ENCODE results near the gene CHRNA3. TPM values are rescaled to one million over a fixed set of nuclear protein-coding genes. Genes with fewer than 3 reads are reported as not detected.
"Not testable (repeated sequence)": the region's sequence is repeated elsewhere in the genome, so short reads cannot be mapped to it uniquely, and the experiment has no call there.

The CHRNA3 gene
- total and polyA plus RNA-seq, 7 donors = 0.01 to 0.17 (median 0.05) TPM; not detected in 3

DNA sequence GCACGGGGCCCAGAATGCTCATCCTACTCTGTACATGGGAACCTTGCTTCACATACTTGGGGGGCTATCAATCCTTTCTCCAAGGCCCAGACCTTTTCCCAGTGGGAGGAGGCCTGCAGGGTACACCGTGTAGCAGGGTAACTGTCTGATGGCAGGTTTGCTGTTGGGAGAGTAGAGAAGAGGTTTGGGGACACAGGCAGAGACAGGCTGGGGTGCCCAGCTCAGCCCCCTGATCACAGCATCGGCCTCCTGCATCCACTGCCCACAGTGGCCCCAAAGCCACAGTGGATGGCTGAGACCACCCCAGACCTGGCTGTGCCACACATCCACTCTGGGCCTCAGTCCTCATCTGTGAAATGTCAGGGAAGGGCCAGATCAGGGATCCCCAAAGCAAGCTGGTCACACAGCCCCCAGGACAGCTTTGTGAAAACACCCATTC, 5.6 kb downstream of the CHRNA3 start:
- ATAC-seq (no peak), DNase-seq (no peak)
- no peaks in the 10 kb centered on the region for H3K36me3 ChIP-seq (ENCODE audit: insufficient read depth in 1 of 2, low read depth in 1 of 2)
- peaks cover 4% of the 10 kb centered on the region for H3K4me1 ChIP-seq
- peaks cover 0 to 13% (median 9%) of the 10 kb centered on the region in 3 donors for H3K27me3 ChIP-seq (ENCODE audit: insufficient read depth in 3 of 3, low read length in 2 of 3)
- no peak overlapping the region for H3K27ac ChIP-seq
- TF ChIP-seq CTCF (IDR thresholded peaks at IDR 0.05) = no peak
- no peaks in the 10 kb centered on the region for H3K9me3 ChIP-seq
- no peak overlapping the region for H3K4me3 ChIP-seq
- WGBS, 3 donors = 69 to 96% (median 83%) methylated on average over 3 of the region's 3 CpGs
- intact Hi-C loops (cut with DNase I) = loop anchor here in 1 of 2 donors (5.0 kb wide), 1 partner anchor 137 kb away; no protein-coding TSS in a partner anchor

DNA sequence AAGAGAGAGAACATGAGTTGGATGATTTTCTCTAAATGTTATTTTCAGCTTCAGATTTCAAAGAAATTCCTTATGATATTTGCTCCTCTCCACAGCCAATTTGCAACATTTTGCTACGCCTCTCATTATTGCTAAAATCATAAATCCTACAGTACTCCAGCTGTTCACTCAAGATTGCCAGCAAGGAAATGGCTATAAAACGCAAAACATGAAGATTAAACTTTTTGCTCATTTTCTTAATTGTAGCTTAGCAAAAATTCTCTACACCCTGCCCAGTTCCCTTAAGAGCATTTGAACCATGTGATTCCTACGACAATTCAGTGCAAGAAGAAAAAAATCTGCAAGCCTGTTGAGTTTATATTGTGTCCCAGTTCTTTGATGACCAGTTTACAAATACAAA, 6.8 kb downstream of the CHRNA3 start:
- intact Hi-C loops (cut with DNase I) = no loop called here
- H3K36me3 ChIP-seq (ENCODE audit: insufficient read depth in 1 of 2, low read depth in 1 of 2) = no peaks in the 10 kb centered on the region
- H3K27me3 ChIP-seq (ENCODE audit: insufficient read depth in 3 of 3, low read length in 2 of 3) = peaks cover 0 to 1% (median 0%) of the 10 kb centered on the region in 3 donors
- no peak for DNase-seq
- no peaks in the 10 kb centered on the region for H3K9me3 ChIP-seq
- WGBS, 3 donors = 39 to 48% (median 40%) methylated on average over 3 of the region's 3 CpGs
- no peak for ATAC-seq
- H3K4me1 ChIP-seq = no peaks in the 10 kb centered on the region
- no peak overlapping the region for H3K4me3 ChIP-seq
- H3K27ac ChIP-seq = no peak overlapping the region
- TF ChIP-seq CTCF (IDR thresholded peaks at IDR 0.05) = no peak

DNA sequence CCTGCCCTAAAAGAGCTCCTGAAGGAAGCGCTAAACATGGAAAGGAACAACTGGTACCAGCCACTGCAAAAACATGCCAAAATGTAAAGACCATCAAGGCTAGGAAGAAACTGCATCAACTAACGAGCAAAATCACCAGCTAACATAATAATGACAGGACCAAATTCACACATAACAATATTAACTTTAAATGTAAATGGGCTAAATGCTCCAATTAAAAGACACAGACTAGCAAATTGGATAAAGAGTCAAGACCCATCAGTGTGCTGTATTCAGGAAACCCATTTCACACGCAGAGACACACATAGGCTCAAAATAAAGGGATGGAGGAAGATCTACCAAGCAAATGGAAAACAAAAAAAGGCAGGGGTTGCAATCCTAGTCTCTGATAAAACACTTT, 11.2 kb downstream of the CHRNA3 start:
- H3K27ac ChIP-seq; intact Hi-C loops (cut with DNase I); H3K9me3 ChIP-seq; H3K4me1 ChIP-seq; H3K27me3 ChIP-seq (ENCODE audit: insufficient read depth in 3 of 3, low read length in 2 of 3); H3K4me3 ChIP-seq; ATAC-seq; H3K36me3 ChIP-seq (ENCODE audit: insufficient read depth in 1 of 2, low read depth in 1 of 2); DNase-seq: not testable (repeated sequence)
- WGBS, 3 donors = 78 to 86% (median 82%) methylated on average over 1 to 3 of the region's 3 CpGs

DNA sequence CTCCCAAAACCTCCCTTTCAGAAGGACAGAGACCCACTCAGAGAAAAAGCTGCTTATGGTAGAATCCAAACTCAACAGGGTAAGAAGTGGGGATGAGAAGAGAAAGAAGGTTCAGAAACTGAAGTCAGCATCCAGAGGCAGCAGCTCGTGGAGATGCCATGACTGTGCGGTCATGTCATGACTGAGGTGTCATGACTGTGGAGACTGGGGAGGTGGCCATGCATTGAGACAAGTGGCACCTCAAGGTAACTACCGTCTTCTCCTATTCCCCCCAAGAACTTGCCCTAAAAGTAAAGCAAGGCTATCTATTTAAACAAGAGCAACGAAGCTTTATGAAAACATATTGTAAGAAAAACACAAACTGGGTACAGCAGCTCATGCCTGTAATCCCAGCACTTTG, 15.1 kb downstream of the CHRNA3 start:
- Histone ChIP-seq H3K4me1 (no peaks in the 10 kb centered on the region), H3K36me3 (ENCODE audit: insufficient read depth in 1 of 2, low read depth in 1 of 2) (no peaks in the 10 kb centered on the region), H3K27ac (no peak overlapping the region), H3K4me3 (no peak overlapping the region), H3K9me3 (no peaks in the 10 kb centered on the region), H3K27me3 (ENCODE audit: insufficient read depth in 3 of 3, low read length in 2 of 3) (peaks cover 0 to 3% (median 3%) of the 10 kb centered on the region in 3 donors)
- DNase-seq (no peak), ATAC-seq (no peak)
- no peak for TF ChIP-seq CTCF (IDR thresholded peaks at IDR 0.05)
- intact Hi-C loops (cut with DNase I) = no loop called here
- 81 to 88% (median 84%) methylated on average over 4 of the region's 4 CpGs for WGBS, 3 donors

DNA sequence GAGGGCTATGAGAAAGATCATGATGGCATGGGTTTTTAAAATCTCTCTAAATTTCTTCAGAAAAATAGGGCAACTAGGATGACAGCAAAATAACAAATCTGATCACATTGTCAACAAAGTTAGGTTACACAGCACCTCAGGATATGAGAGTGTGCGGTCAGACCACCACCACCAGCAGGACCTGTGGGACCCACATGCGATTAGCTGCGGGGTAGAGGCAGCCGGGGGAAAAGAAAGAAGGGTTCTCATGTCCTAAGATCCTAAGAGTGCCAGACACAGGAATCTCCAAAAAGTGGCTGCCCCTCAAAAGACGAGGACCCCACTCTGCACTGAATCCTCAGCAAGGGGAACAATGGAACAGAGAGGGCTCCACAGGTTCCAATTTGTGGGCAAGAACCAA, 15.6 kb downstream of the CHRNA3 start:
- ATAC-seq (no peak), DNase-seq (no peak)
- intact Hi-C loops (cut with DNase I) = no loop called here
- H3K9me3 ChIP-seq = no peaks in the 10 kb centered on the region
- H3K4me1 ChIP-seq = no peaks in the 10 kb centered on the region
- H3K36me3 ChIP-seq (ENCODE audit: insufficient read depth in 1 of 2, low read depth in 1 of 2) = no peaks in the 10 kb centered on the region
- no peak overlapping the region for H3K27ac ChIP-seq
- H3K27me3 ChIP-seq (ENCODE audit: insufficient read depth in 3 of 3, low read length in 2 of 3) = peaks cover 0 to 3% (median 3%) of the 10 kb centered on the region in 3 donors
- no peak for TF ChIP-seq CTCF (IDR thresholded peaks at IDR 0.05)
- no peak overlapping the region for H3K4me3 ChIP-seq
- WGBS, 3 donors = 84 to 94% (median 91%) methylated on average over 5 of the region's 5 CpGs
